Effector memory CD8-positive, alpha-beta T cell (primary cell): ENCODE data around the gene GUCA2A.

Experiments used
- ATAC-seq: fragments of 150-1000 bp; cut with Tn5 transposase; replicated peaks from 2 replicates; pipeline ENCODE4 v1.10.0; 2021; ENCODE audit warnings: mild to moderate bottlenecking, moderate library complexity
- DNase-seq, 3 experiments: peaks; one replicate each; pipeline ENCODE4 v3.0.0; 2021
- H3K27ac Mint-ChIP-seq, 2 donors: one replicate each; pipeline ENCODE4 v1.8.0; 2022; ENCODE audit warnings: mild to moderate bottlenecking in 2 of 2, mixed read lengths in 2 of 2, moderate library complexity in 2 of 2
- H3K27me3 Mint-ChIP-seq, 2 donors: one replicate each; pipeline ENCODE4 v1.8.0; 2022; ENCODE audit warnings: mixed read lengths in 2 of 2
- H3K36me3 Mint-ChIP-seq: one replicate; pipeline ENCODE4 v1.8.0; 2022; ENCODE audit warnings: mild to moderate bottlenecking, moderate library complexity, mixed read lengths; ENCODE audit not compliant: insufficient read depth
- H3K4me1 Mint-ChIP-seq, 2 donors: one replicate each; pipeline ENCODE4 v1.8.0; 2022; ENCODE audit warnings: low read depth in 2 of 2, mixed read lengths in 2 of 2
- H3K4me3 Mint-ChIP-seq, 2 donors: one replicate each; pipeline ENCODE4 v1.8.0; 2022; ENCODE audit warnings: mild to moderate bottlenecking in 2 of 2, mixed read lengths in 2 of 2, moderate library complexity in 2 of 2
- H3K9me3 Mint-ChIP-seq, 2 donors: one replicate each; pipeline ENCODE4 v1.8.0; 2022; ENCODE audit warnings: mixed read lengths in 2 of 2

Gene GUCA2A

GRCh38 chr1:42128964-42129363 is 35.6 kb downstream of the GUCA2A start:
- DNase-seq (no peak), ATAC-seq (no peak)
- no peaks in the 10 kb centered on the region for H3K36me3 Mint-ChIP-seq
- H3K4me1 Mint-ChIP-seq, result no peaks in the 10 kb centered on the region
- no peak overlapping the region for H3K27ac Mint-ChIP-seq
- H3K4me3 Mint-ChIP-seq, result no peak overlapping the region
- H3K27me3 Mint-ChIP-seq, result peaks cover 15 to 27% of the 10 kb centered on the region in 2 donors
- H3K9me3 Mint-ChIP-seq, result no peaks in the 10 kb centered on the region

GRCh38 chr1:42128499-42128898 is 36.0 kb downstream of the GUCA2A start:
- Mint-ChIP-seq H3K36me3 (no peaks in the 10 kb centered on the region), H3K27ac (no peak overlapping the region), H3K4me3 (no peak overlapping the region), H3K27me3 (peaks cover 15 to 27% of the 10 kb centered on the region in 2 donors), H3K9me3 (no peaks in the 10 kb centered on the region), H3K4me1 (no peaks in the 10 kb centered on the region)
- ATAC-seq, result no peak
- DNase-seq, result no peak

DNA sequence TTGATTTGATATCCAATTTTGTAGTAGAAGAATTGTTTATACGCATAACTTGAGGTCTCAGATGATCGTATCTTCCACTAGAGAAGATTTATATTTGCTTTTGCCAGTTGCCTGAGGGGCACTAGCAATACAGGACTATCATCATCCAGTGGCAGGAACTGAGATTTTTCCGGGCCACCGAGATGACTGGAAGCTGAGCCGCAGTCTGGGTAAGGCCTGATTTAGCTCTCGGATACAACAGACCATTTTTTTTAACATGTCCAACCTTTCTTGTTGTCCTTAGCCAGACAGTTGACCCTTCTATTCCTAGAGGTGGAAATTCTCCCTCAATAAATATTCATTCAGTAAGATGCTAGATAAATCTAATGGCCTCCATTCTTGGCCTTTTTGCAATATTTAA is 36.8 kb downstream of the GUCA2A start:
- ATAC-seq (no peak), DNase-seq (no peak)
- no peak overlapping the region for H3K4me3 Mint-ChIP-seq
- H3K27me3 Mint-ChIP-seq, result peaks cover 15 to 27% of the 10 kb centered on the region in 2 donors
- H3K9me3 Mint-ChIP-seq, result no peaks in the 10 kb centered on the region
- H3K27ac Mint-ChIP-seq, result no peak overlapping the region
- no peaks in the 10 kb centered on the region for H3K4me1 Mint-ChIP-seq
- H3K36me3 Mint-ChIP-seq, result no peaks in the 10 kb centered on the region

DNA sequence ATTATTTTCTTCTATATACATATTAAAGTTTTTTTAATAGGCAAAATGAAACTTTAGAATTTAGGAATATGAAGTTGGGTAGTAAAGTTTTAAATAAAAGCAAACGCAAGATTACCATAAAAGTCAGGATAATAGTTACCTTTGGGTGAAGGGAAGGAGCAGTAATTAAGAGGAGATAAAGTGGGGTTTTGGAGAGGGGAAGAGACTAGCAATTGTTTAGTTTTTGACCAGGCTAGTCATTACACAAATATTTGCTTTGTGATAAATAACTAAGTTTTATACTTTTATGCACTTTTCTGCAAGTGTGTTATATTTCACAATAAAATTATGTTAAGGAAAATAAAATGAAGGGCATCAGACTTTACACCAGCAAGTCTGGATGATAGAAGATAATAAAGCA is 39.0 kb downstream of the GUCA2A start:
- H3K27me3 Mint-ChIP-seq, result peaks cover 15 to 27% of the 10 kb centered on the region in 2 donors
- H3K9me3 Mint-ChIP-seq, result no peaks in the 10 kb centered on the region
- H3K4me3 Mint-ChIP-seq, result no peak overlapping the region
- no peak for ATAC-seq
- no peak for DNase-seq
- no peaks in the 10 kb centered on the region for H3K36me3 Mint-ChIP-seq
- no peaks in the 10 kb centered on the region for H3K4me1 Mint-ChIP-seq
- H3K27ac Mint-ChIP-seq, result no peak overlapping the region

DNA sequence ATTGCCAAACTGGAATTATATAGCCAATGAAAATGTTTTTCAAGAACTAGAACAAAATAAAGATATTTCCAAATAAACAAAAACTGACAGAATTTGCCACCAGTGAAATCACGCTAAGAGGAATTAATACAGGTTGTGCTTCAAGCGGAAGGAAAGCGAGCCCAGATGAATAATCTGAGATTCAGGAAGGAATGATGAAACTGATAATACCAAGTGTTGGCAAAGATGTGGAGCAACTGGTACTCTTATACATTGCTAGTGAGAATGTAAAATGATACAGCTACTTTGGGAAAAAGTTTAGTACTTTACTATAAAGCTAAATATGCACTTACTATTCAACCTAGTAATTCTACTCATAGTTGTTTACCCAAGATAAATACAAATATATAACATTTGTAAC is 42.1 kb downstream of the GUCA2A start:
- DNase-seq, result no peak
- Mint-ChIP-seq H3K4me1 (no peaks in the 10 kb centered on the region), H3K27ac (no peak overlapping the region), H3K27me3 (peaks cover 2 to 10% of the 10 kb centered on the region in 2 donors), H3K4me3 (no peak overlapping the region), H3K36me3 (no peaks in the 10 kb centered on the region), H3K9me3 (no peaks in the 10 kb centered on the region)
- ATAC-seq, result no peak

GRCh38 chr1:42118125-42118524 is 46.4 kb downstream of the GUCA2A start:
- H3K4me1 Mint-ChIP-seq, result no peaks in the 10 kb centered on the region

GRCh38 chr1:42117214-42117613 is 47.3 kb downstream of the GUCA2A start:
- H3K27ac Mint-ChIP-seq, result no peak overlapping the region
- DNase-seq, result no peak
- ATAC-seq, result no peak
- H3K4me3 Mint-ChIP-seq, result no peak overlapping the region
- H3K9me3 Mint-ChIP-seq, result no peaks in the 10 kb centered on the region
- peaks cover 33 to 45% of the 10 kb centered on the region in 2 donors for H3K27me3 Mint-ChIP-seq
- no peaks in the 10 kb centered on the region for H3K4me1 Mint-ChIP-seq
- no peaks in the 10 kb centered on the region for H3K36me3 Mint-ChIP-seq

More at GRCh38 chr1:42118125-42118524, 46.4 kb downstream of the GUCA2A start:
- Mint-ChIP-seq H3K36me3 (no peaks in the 10 kb centered on the region), H3K27ac (no peak overlapping the region), H3K9me3 (no peaks in the 10 kb centered on the region), H3K27me3 (peaks cover 26 to 36% of the 10 kb centered on the region in 2 donors), H3K4me3 (no peak overlapping the region)
- DNase-seq (no peak), ATAC-seq (no peak)

DNA sequence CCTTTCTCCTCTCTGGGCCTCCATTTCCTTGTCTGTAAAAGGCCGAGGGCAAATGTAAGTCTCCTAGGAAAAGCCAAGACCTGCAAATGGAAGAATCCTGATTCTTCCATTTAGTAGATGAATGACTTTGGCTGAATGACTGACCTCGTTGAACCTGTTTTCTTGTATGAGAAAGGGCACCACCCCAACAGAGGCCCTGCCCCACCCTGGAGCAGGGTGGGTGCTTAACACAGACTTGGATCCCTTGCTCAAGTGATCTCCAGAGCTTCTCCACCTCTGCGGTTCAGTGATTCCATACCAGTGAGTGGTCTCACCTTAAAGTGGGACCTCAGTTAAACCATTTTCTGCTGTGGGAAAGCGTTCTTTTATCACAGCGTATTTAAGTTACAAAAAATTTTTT is 50.3 kb downstream of the GUCA2A start:
- no peak for DNase-seq
- Mint-ChIP-seq H3K27ac (no peak overlapping the region), H3K4me3 (no peak overlapping the region), H3K27me3 (peaks cover 47 to 71% of the 10 kb centered on the region in 2 donors), H3K9me3 (no peaks in the 10 kb centered on the region), H3K36me3 (no peaks in the 10 kb centered on the region), H3K4me1 (no peaks in the 10 kb centered on the region)
- no peak for ATAC-seq
